ENCODE results near the gene SELENOI. TPM values are rescaled to one million over a fixed set of nuclear protein-coding genes. Genes with fewer than 3 reads are reported as not detected.

SELENOI gene
- total and polyA plus RNA-seq, 2 of the 4 experiments (the other 2 are of a cell fraction): 5.1 to 25.1 TPM

DNA sequence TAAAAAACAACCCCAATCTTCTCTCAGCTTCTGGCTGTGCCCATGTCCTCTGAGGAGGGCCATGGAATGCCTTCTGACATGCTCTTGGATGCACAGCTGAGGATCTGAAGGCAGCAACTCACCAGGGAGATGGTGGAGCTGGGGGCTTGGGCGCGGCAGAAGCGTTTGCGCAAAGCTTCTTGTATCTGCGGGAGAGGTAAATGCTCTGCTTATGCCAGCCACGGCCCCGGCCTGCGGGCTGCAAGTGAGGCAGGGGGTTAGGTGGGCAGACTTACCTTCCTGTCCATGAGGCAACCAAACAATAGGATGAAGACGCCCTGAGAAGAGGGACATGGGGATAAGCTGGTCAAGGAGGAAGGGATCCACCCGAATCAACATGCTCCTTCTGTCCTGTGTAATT is 36.0 kb upstream of the SELENOI start:
- Histone ChIP-seq H3K14ac (replicated peaks; ENCODE audit: low read depth, low read length) (no peak overlapping the region), H3K23ac (ENCODE audit: low read depth, low read length) (no peak overlapping the region), H2BK120ac (ENCODE audit: low read depth, low read length) (no peak overlapping the region), H3K4me2 (ENCODE audit: low read depth, low read length) (no peak overlapping the region), H4K20me1 (ENCODE audit: insufficient read depth, low read length) (no peaks in the 10 kb centered on the region), H4K5ac (ENCODE audit: low read depth, low read length) (no peak overlapping the region), H3K79me1 (ENCODE audit: low read depth in 1 of 2, low read length in 2 of 2) (no peaks in the 10 kb centered on the region), H4K91ac (ENCODE audit: insufficient read depth, low read depth, low read length) (no peak overlapping the region), H2AK9ac (replicated peaks; ENCODE audit: low read depth, low read length, poor library complexity) (no peak overlapping the region), H3K36me3 (ENCODE audit: control insufficient read depth, insufficient read depth, low read length) (no peaks in the 10 kb centered on the region), H3K4ac (ENCODE audit: low read depth, low read length) (no peak overlapping the region), H3K18ac (ENCODE audit: low read depth, low read length) (no peak overlapping the region), H4K8ac (ENCODE audit: low read depth in 2 of 2, low read length in 2 of 2) (no peak overlapping the region), H3K9ac (ENCODE audit: low read depth, low read length) (no peak overlapping the region), H3K56ac (ENCODE audit: extremely low read depth, insufficient read depth, low read length) (no peak overlapping the region), H2AK5ac (ENCODE audit: low read depth, low read length) (no peak overlapping the region), H3K9me1 (ENCODE audit: insufficient read depth, low read length) (no peaks in the 10 kb centered on the region; the same call in 1 of the 2 replicates), H3K27me3 (ENCODE audit: control insufficient read depth, insufficient read depth, low read length) (peaks cover 8% of the 10 kb centered on the region), H3K4me3 (ENCODE audit: insufficient read depth, low read depth, low read length) (no peak overlapping the region), H3K27ac (ENCODE audit: insufficient read depth, low read length) (no peak overlapping the region), H2AFZ (replicated peaks; ENCODE audit: low read length, poor library complexity) (no peak overlapping the region), H2BK15ac (ENCODE audit: low read depth, low read length) (no peak overlapping the region), H3K4me1 (ENCODE audit: control insufficient read depth, insufficient read depth, low read length) (no peaks in the 10 kb centered on the region), H2BK5ac (ENCODE audit: low read depth, low read length, poor library complexity, severe bottlenecking) (no peak overlapping the region), H3K9me3 (ENCODE audit: control insufficient read depth, insufficient read depth, low read length) (no peaks in the 10 kb centered on the region), H2BK20ac (ENCODE audit: low read depth, low read length) (no peak overlapping the region)
- in situ Hi-C loops (cut with MboI; ENCODE audit: low sequenced_read_pairs) (no loop called here), dilution Hi-C loops (cut with HindIII; ENCODE audit: low sequenced_read_pairs, unreplicated experiment) (no loop called here), intact Hi-C loops (cut with micrococcal nuclease) (no loop called here)
- CTCF ChIA-PET: no interaction called here
- no peak for ATAC-seq (ENCODE audit: low read depth)
- no peak for TF ChIP-seq CTCF (conservative IDR thresholded peaks at IDR 0.05; ENCODE audit: low read depth, low read length)
- no peak for TF ChIP-seq ELK1 (IDR thresholded peaks at IDR 0.05; ENCODE audit: borderline replicate concordance, low read depth, low read length)
- no peak for TF ChIP-seq NFE2L2 (IDR thresholded peaks at IDR 0.05; ENCODE audit: low read depth, low read length)
- no peak for TF ChIP-seq CEBPB (IDR thresholded peaks at IDR 0.05; ENCODE audit: low read depth, low read length)
- TF ChIP-seq POLR2A (IDR thresholded peaks at IDR 0.05; ENCODE audit: low read depth, low read length): no peak
- no peak for TF ChIP-seq FOS (IDR thresholded peaks at IDR 0.05; ENCODE audit: low read depth, low read length)
- no peak for TF ChIP-seq RFX5 (IDR thresholded peaks at IDR 0.05; ENCODE audit: low read depth, low read length)
- TF ChIP-seq, protein P1, sequence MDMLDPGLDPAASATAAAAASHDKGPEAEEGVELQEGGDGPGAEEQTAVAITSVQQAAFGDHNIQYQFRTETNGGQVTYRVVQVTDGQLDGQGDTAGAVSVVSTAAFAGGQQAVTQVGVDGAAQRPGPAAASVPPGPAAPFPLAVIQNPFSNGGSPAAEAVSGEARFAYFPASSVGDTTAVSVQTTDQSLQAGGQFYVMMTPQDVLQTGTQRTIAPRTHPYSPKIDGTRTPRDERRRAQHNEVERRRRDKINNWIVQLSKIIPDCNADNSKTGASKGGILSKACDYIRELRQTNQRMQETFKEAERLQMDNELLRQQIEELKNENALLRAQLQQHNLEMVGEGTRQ (IDR thresholded peaks at IDR 0.05; ENCODE audit: low read depth, low read length): no peak
- no peak for TF ChIP-seq MAZ (IDR thresholded peaks at IDR 0.05; ENCODE audit: borderline replicate concordance, low read depth, low read length)
- no peak for TF ChIP-seq BHLHE40 (IDR thresholded peaks at IDR 0.05; ENCODE audit: low read depth, low read length)
- no TSS peak for BruUV-seq (replicated peaks)
- POLR2A ChIA-PET (ENCODE audit: unreplicated experiment): no interaction called here
- 100% methylated on average over 2 of the region's 10 CpGs; no CpG with 5 or more reads in 1 of the 2 experiments for WGBS, 2 experiments (ENCODE audit: extremely low coverage in 2 of 2, insufficient read length in 1 of 2)
- no peak for DNase-seq
